Keratinocyte (primary cell): ENCODE measurements around the gene CACNA1H. TPM values are rescaled to one million over a fixed set of nuclear protein-coding genes. Genes with fewer than 3 reads are reported as not detected.

ENCODE experiments used
- DNase-seq: peaks from one replicate; pipeline ENCODE4 v3.0.0-alpha.2; 2011; ENCODE audit warnings: low read depth, missing footprints, low spot score
- FAIRE-seq: peaks from 2 replicates; lab custom pipeline; 2011; peaks lifted over from hg19 to GRCh38; lab: Jason Lieb, UNC
- H2AFZ ChIP-seq: 2 replicates; pipeline ENCODE4 v1.6.0; 2012; ENCODE audit warnings: low read length, control low read depth, inconsistent platforms; ENCODE audit not compliant: control insufficient read depth
- H3K27ac ChIP-seq: 2 replicates; pipeline ENCODE4 v1.5.1; 2011; ENCODE audit warnings: low read length; ENCODE audit not compliant: control insufficient read depth, insufficient read depth
- H3K27me3 ChIP-seq: 3 replicates; pipeline ENCODE4 v1.6.0; 2011; ENCODE audit warnings: low read length; ENCODE audit not compliant: control insufficient read depth, insufficient read depth; ENCODE audit errors: extremely low read depth
- H3K36me3 ChIP-seq, 2 experiments: 2 replicates in 1 of 2; 3 replicates in 1 of 2; pipeline ENCODE4 v1.5.1; 2011; ENCODE audit warnings: low read length in 2 of 2, mild to moderate bottlenecking in 1 of 2; ENCODE audit not compliant: control insufficient read depth in 2 of 2, insufficient read depth in 2 of 2; ENCODE audit errors: extremely low read depth in 1 of 2
- H3K4me1 ChIP-seq: 3 replicates; pipeline ENCODE4 v1.5.1; 2011; ENCODE audit warnings: low read length; ENCODE audit not compliant: control insufficient read depth, insufficient read depth; ENCODE audit errors: extremely low read depth
- H3K4me2 ChIP-seq: 3 replicates; pipeline ENCODE4 v1.6.0; 2011; ENCODE audit warnings: low read depth, low read length; ENCODE audit not compliant: control insufficient read depth, insufficient read depth; ENCODE audit errors: extremely low read depth
- H3K4me3 ChIP-seq, 3 experiments: fragments of 200-600 bp in 1 of 3; sonication (generic) in 1 of 3; 2 replicates in 2 of 3; 3 replicates in 1 of 3; pipeline ENCODE4 v1.5.1; 2011 to 2016; ENCODE audit warnings: low read length in 3 of 3, mild to moderate bottlenecking in 3 of 3, control low read depth in 2 of 3, inconsistent platforms in 1 of 3, low read depth in 1 of 3, mixed read lengths in 1 of 3, mixed run types in 1 of 3, moderate library complexity in 1 of 3; ENCODE audit not compliant: control insufficient read depth in 2 of 3, insufficient read depth in 2 of 3; ENCODE audit errors: extremely low read depth in 1 of 3
- H3K79me2 ChIP-seq: 2 replicates; pipeline ENCODE4 v1.6.0; 2012; ENCODE audit warnings: low read length; ENCODE audit not compliant: control insufficient read depth, insufficient read depth
- H3K9ac ChIP-seq: 3 replicates; pipeline ENCODE4 v1.6.0; 2011; ENCODE audit warnings: low read length; ENCODE audit not compliant: control insufficient read depth, insufficient read depth; ENCODE audit errors: extremely low read depth
- H3K9me1 ChIP-seq: 3 replicates; pipeline ENCODE4 v1.6.0; 2011; ENCODE audit warnings: low read length; ENCODE audit not compliant: control insufficient read depth, insufficient read depth; ENCODE audit errors: extremely low read depth
- H3K9me3 ChIP-seq: 2 replicates; pipeline ENCODE4 v1.5.1; 2012; ENCODE audit warnings: low read depth, low read length; ENCODE audit not compliant: control insufficient read depth
- H4K20me1 ChIP-seq: 3 replicates; pipeline ENCODE4 v1.6.0; 2011; ENCODE audit warnings: low read length; ENCODE audit not compliant: control insufficient read depth, insufficient read depth; ENCODE audit errors: extremely low read depth
- EZH2 ChIP-seq: IDR thresholded peaks from one replicate; pipeline ENCODE4 v1.6.1; 2012; ENCODE audit warnings: inconsistent platforms, mild to moderate bottlenecking, low read length, moderate library complexity
- dilution Hi-C: fragments of 300-500 bp; cut with MboI; formaldehyde crosslinking; loops from one replicate; pipeline ENCODE4 v1.7.0; 2020; ENCODE audit warnings: low sequenced_read_pairs; ENCODE audit not compliant: extremely low pct_ligation_motif_present
- polyA plus RNA-seq, 5 experiments: library from polyadenylated mRNA; depleted of rRNA in 3 of 5; stranded (reverse) in 3 of 5; stranded (forward) in 1 of 5; unstranded in 1 of 5; fragments of >200 nt; gene quantifications; 1 replicate in 1 of 5; 2 replicates in 3 of 5; 3 replicates in 1 of 5; pipeline versions ENCODE4 v1.2.1 to v1.2.3, GENCODE V29; 2011 to 2012; ENCODE audit warnings: missing spikeins in 2 of 5, low read depth in 1 of 5, low replicate concordance in 1 of 5
- TF ChIP-seq, protein P1 (sequence below), 3 experiments: IDR thresholded peaks in 1 of 3; conservative IDR thresholded peaks in 1 of 3; optimal IDR thresholded peaks in 1 of 3; 2 replicates in 2 of 3; 3 replicates in 1 of 3; pipeline versions ENCODE3 to v1.5.1; 2011; ENCODE audit warnings: low read length in 3 of 3, mild to moderate bottlenecking in 3 of 3, moderate library complexity in 2 of 3, control low read depth in 1 of 3, inconsistent platforms in 1 of 3; ENCODE audit not compliant: insufficient read depth in 2 of 3; ENCODE audit errors: extremely low read depth in 1 of 3

Gene CACNA1H
- polyA plus RNA-seq, 1 donor (not counting 4 experiments of a cell fraction or from before 2014, with no cell fraction given), result not detected

- DNase-seq (no peak), FAIRE-seq (no peak)
- Histone ChIP-seq H3K9me3 (no peaks in the 10 kb centered on the region), H4K20me1 (no peaks in the 10 kb centered on the region), H3K27me3 (no peaks in the 10 kb centered on the region), H3K4me2 (no peak overlapping the region), H3K9ac (no peak overlapping the region), H3K4me3 (no peak overlapping the region), H2AFZ (no peak overlapping the region), H3K79me2 (no peaks in the 10 kb centered on the region), H3K4me1 (no peaks in the 10 kb centered on the region), H3K27ac (no peak overlapping the region), H3K36me3 (no peaks in the 10 kb centered on the region), H3K9me1 (no peaks in the 10 kb centered on the region)
- dilution Hi-C loops, result no loop called here
- TF ChIP-seq EZH2, result no peak
- TF ChIP-seq, protein P1, sequence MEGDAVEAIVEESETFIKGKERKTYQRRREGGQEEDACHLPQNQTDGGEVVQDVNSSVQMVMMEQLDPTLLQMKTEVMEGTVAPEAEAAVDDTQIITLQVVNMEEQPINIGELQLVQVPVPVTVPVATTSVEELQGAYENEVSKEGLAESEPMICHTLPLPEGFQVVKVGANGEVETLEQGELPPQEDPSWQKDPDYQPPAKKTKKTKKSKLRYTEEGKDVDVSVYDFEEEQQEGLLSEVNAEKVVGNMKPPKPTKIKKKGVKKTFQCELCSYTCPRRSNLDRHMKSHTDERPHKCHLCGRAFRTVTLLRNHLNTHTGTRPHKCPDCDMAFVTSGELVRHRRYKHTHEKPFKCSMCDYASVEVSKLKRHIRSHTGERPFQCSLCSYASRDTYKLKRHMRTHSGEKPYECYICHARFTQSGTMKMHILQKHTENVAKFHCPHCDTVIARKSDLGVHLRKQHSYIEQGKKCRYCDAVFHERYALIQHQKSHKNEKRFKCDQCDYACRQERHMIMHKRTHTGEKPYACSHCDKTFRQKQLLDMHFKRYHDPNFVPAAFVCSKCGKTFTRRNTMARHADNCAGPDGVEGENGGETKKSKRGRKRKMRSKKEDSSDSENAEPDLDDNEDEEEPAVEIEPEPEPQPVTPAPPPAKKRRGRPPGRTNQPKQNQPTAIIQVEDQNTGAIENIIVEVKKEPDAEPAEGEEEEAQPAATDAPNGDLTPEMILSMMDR (optimal IDR thresholded peaks at IDR 0.05 in 1 of 3, IDR thresholded peaks at IDR 0.05 in 1 of 3, conservative IDR thresholded peaks at IDR 0.05 in 1 of 3; ENCODE audit: extremely low read depth in 1 of 3, insufficient read depth in 2 of 3, low read length in 3 of 3), result no peak
Measured at GRCh38 chr16:1171854-1172428, 19.0 kb downstream of the CACNA1H start.

GRCh38 chr16:1172651-1173050 is 19.7 kb downstream of the CACNA1H start:
- Histone ChIP-seq H3K4me1 (no peaks in the 10 kb centered on the region), H3K9me1 (no peaks in the 10 kb centered on the region), H3K27me3 (no peaks in the 10 kb centered on the region), H3K9me3 (no peaks in the 10 kb centered on the region), H3K4me2 (no peak overlapping the region), H3K36me3 (no peaks in the 10 kb centered on the region), H3K79me2 (no peaks in the 10 kb centered on the region), H2AFZ (no peak overlapping the region), H3K27ac (no peak overlapping the region), H4K20me1 (no peaks in the 10 kb centered on the region), H3K4me3 (no peak overlapping the region), H3K9ac (no peak overlapping the region)
- DNase-seq, result no peak
- TF ChIP-seq, protein P1 (optimal IDR thresholded peaks at IDR 0.05 in 1 of 3, IDR thresholded peaks at IDR 0.05 in 1 of 3, conservative IDR thresholded peaks at IDR 0.05 in 1 of 3; ENCODE audit: extremely low read depth in 1 of 3, insufficient read depth in 2 of 3, low read length in 3 of 3), result no peak
- TF ChIP-seq EZH2, result no peak
- dilution Hi-C loops, result no loop called here
- FAIRE-seq, result no peak
